OCI-LY3 (cell line): ENCODE data around the gene DNAJC8.

Experiments used
- EZH2phosphoT487 ChIP-seq: fragments of 200-600 bp; shearing (Covaris generic); IDR thresholded peaks from 2 replicates; pipeline ENCODE4 v1.6.1; 2018; ENCODE audit warnings: antibody characterized with exemption, mixed run types, low read depth
- TF ChIP-seq, protein P1 (sequence below): fragments of 200-600, 300-600 bp; sonication (generic); IDR thresholded peaks from 2 replicates; pipeline ENCODE4 v1.5.1; 2014; ENCODE audit warnings: antibody characterized with exemption, low read length, low read depth

DNA sequence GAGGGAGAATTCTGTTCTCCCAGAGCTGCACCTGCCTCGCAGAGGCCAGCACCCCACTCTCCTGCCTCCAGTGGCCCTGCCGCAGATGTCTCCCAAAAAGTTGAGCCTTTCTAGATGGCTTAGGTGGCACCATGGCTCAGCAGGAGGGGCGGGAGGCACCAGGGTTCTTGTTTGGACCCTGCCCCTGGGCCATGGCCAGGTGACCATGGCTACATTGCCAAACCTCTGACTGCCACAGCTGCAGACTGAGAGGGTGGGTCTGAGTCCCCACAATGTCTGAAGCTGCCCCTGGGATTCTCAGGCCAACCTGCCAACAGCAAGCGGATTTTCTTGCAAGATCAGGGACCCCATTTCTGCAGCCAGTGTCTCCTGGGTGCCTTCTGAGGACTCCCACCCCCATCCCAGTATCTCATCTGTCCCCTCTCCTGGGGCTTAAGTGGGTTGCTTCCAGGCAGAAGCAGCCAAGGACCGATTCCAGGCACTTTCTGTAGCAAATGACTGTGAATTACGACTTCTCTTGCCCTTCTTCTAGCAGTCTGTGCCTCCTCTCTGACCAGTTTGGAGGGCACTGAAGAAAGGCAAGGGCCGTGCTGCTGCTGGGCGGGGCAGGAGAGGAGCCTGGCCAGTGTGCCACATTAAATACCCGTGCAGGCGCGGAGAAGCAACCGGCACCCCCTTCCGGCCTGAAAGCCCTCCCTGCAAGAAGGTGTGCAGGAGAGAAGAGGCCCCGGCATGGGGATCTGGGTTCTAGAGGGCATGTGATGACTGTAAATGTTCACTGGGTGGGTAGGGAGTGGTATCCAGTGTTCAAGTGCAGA lies 49.0 kb upstream of the DNAJC8 start:
- TF ChIP-seq, protein P1, sequence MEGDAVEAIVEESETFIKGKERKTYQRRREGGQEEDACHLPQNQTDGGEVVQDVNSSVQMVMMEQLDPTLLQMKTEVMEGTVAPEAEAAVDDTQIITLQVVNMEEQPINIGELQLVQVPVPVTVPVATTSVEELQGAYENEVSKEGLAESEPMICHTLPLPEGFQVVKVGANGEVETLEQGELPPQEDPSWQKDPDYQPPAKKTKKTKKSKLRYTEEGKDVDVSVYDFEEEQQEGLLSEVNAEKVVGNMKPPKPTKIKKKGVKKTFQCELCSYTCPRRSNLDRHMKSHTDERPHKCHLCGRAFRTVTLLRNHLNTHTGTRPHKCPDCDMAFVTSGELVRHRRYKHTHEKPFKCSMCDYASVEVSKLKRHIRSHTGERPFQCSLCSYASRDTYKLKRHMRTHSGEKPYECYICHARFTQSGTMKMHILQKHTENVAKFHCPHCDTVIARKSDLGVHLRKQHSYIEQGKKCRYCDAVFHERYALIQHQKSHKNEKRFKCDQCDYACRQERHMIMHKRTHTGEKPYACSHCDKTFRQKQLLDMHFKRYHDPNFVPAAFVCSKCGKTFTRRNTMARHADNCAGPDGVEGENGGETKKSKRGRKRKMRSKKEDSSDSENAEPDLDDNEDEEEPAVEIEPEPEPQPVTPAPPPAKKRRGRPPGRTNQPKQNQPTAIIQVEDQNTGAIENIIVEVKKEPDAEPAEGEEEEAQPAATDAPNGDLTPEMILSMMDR, result no peak
- no peak for TF ChIP-seq EZH2phosphoT487
